Kidney capillary endothelial cell (primary cell): Measurements from ENCODE around the gene KLK1.

Experiments
- DNase-seq: peaks from one replicate; pipeline ENCODE4 v3.0.0-alpha.2; 2018; ENCODE audit warnings: low spot score

Gene KLK1

DNA sequence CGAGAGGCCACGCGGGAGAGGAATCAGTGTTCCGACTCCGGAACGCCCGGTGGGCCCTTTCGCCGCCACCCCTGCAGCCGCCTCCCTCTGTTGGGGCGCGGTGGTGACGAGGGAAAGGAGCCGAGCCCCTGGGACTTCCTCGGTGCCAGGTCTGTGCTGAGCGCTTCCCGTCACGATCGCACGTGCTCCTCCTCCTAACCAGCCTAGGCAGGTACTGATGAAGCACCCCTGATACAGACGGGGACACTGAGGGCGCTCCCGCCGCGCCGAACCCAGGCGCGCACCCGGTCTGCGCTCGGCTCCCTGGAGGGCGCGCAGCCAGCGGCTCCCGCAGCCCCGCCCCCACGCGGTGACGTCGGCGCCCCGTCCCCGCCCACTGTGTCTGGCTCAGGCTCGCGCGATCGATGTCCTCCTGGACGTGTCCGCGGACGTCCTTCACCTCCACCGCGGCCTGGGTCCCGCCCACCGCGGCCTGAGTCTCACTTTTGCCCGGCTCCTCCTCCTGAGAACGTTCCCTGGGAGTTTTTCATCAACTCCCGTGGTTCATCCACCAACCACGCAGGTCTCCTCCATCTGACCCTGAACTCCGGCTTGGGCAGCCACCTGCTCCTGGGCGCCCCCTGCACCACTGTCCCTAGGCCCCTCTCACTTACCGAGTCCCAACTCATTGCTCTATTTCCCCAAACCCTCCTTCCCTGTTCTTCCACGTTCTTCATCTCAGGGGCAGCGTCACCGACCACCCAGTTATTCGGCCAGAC lies 12.4 kb upstream of the KLK1 start:
- DNase-seq = peak; percentile 30

DNA sequence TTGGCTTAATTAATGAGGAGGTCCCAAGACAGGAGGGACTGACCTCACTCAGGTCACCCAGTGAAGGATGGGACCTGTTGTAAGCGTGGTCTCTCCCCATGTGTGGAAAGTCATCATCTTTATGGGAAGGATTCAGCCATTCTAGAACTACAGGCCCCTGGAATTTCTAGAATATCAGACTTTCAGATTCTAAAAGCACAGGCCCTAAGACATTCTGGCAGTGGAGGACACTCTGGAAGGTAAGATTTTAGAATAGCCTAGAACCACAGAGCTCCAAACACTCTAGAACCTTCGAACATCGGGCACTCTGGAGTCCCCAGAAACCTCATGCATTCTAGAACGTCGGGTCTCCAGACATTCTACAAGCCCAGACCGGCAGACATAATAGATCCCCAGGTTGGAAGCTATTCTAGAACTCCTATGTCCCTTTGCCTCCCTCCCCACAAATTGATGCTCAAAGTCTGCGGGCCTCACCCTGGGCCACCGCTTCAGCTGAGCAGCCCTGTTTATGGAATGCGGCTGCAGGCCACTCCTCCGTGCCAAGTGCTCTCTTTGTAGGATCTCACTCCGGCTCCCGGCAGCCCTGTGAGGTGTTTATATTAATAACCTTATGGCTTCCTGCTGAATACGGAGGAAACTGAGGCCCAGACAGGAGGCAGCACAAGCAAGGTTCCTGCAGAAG lies 11.7 kb upstream of the KLK1 start:
- DNase-seq = no peak

DNA sequence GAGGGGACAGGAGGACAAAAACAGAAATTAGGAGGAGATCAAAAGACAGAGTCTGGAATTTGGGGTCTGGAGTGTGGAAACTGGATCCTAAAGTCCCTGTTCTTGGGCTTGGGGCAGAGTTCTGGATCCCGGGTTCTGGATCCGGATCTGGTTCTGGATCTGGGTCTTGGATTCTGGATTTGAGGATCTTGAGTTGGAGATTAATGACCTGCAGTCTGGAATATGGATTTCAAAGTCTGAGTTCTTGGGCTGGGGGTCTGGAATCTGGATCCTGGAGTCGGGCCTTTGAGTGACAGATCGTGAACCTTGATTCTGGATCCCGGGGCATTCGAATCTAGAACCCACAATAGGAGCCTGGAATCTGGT lies 10.2 kb upstream of the KLK1 start:
- DNase-seq = no peak

DNA sequence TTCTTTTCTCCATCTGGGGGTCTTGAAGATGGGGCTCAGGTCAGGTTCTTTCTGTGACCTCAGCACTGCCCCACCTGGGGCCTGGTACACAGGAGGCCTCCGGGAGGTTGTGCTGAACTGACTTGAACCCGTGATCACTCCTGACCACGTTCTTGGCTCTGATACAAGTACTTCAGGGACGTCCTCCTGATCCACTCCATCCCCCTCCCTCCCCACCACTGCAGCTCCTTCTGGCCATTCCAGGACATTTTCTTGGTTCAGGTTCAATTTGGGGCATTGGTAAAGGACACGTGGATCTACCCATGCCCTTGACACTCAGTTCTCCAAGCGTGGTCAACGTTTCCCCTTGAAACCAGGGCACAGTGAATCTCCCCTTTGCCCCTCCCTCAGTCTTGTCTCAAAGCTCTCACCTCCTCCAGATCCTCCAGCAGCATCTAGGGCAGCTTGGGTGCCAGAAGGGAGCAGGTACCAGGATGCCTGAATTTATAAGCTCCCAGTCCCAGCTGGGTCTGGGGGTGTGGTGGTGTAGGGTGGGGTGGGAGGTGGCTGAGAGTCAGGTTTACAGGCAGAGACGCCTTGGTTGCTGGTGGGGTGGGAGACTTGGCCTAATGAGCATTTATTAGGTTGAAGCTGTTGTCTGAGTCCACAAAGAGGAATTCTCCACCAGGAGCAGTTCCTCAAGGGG lies 9.7 kb upstream of the KLK1 start, which contains the start of gene KLK15:
Gene KLK15, minus strand, starts transcription at position 458 of the 685 bp plus-strand sequence. CDS start 2,082 bp downstream, outside the sequence.
- no peak for DNase-seq

DNA sequence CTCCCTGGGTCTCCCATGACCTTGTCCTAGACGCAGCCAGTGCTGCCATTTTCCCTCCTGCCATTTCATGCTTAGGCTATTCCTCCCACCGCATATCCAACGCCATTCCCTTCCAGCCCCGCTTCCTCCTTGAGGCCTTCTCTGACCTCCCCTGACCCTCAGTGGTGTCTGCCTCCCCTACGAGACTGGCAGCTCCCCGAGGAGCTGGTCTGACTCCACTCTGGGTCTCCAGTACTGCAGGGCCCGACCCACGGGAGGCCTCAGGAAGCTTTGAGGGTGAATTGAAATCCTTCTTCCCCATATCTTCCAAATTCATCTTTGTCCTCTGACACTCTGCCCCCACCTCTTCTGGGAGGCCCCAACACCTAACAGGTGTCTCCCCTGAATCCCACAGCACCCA lies 9.1 kb upstream of the KLK1 start:
- no peak for DNase-seq

DNA sequence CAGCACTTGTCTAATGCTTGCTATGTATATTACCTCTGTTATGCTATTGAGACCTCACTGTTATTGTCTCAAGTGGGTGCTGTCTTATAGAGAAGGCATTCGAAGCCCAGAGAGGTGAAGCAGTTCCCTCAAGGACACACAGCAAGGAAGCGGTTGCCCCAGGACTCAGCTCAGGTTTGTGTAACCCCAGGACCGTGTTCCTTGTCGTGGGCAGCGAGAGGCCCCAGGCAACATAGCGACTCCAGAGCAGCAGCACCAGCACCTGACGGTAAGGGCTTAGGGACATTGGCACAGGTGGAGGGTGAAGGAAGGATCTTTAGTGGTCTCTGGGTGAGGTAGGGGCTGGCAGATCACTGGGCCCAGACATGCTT lies 7.4 kb upstream of the KLK1 start:
- no peak for DNase-seq

DNA sequence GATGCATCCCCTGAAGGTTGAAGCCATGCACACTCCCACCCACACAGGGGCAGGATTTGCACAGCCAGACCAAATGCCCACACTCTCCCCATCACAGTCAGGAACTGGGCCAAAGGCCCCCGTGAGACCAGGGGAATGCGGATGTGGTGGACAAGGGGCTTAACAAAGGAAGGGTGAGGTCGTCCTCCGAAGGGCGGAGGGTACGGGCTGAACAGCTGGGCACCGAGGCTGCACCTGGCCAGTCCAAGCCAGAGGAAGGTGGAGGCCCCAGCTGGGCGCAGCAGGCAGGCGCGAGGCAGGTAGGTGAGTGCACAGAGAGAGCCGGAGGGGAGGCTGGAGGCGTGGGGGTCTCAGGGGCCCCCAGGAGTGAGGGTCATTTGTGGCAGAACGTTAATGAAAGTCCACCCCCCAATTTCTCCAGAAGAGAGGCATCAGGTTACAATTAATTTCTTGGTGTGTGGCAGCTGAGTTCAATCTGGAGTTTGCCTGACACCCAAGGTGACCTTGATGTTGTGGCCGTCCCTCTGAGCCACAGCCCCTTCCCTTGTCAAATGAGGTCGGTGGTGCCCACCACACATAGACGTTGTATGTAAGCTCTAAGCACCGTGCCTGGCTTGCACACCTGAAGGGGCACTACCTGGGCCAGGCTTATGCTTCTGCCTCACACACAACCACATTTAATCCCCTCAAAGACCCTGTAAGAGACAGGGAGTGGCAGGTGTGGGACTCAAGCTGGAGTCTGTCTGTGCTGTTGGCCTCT lies 6.9 kb upstream of the KLK1 start:
- no peak for DNase-seq

DNA sequence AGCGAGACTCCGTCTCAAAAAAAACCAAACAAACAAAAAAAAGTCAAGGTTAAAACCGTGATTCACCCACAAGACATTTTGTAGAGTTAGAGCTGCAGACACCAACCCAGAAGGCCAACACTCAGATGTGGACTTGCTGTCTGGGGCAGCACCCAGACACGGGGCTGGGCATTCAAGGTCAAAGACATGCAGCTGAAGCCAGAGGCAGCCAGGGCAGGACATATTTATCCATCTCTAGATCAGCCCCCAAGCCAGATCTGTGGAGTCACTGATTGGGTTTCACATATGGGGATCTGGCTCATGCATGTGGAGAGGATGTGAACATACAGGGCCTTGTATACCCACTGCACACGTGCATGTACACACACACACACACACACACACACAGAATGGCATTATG lies 6.2 kb upstream of the KLK1 start:
- DNase-seq = no peak

DNA sequence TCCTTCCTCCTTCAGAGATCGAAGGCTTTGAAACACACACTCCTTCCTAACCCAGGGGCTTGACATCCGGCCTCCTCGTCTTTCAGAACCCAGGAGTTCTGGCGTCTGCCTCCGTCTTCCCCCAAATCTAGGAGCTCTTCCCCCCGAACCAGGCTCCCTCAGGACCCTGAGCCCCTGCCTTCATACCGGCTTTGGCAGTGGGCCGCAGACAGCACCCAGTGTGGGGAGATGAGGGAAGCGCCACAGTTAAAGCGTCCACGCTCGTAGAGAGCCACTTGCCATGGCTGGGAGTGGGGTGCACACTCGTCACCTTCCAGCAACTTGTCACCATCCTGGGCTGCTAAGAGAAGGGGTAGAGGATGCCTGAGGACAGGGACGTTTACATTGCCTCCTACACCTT lies 3.9 kb upstream of the KLK1 start:
- DNase-seq = no peak

DNA sequence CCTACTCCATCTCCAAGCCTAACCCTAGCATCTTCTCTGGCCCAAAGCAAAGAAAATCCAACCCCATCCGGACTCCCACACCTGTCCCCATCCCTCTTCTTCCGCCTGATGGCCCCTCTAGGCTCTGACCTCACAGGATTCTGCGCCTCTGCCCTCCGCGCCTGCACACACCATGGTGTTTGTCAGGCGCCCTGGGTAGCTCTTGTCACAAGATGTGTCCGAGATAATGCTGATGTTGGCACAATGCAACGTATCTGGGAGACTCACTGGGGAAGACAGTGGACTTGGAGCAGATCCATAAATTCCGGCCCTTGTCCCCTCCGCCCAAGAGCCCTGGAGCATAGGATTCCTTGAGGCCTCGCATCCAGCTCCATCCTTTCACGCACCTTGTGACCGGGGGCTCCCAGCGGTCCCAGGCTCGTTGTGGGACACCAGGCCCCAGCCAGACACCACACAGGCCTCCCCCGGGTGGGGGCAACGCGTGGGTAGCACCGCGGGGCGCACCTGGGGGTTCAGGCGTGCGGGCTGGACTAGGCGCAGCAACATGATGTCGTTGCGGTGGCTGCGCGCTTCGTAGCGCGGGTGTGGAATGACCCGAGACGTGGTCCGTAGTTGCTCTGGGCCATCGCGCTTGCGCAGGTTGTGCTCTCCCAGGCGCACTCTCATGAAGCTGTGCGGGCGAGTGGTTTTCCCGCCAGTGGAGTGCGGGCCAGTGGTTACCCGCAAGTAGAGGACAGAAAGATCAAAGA lies 3.1 kb upstream of the KLK1 start:
- no peak for DNase-seq

DNA sequence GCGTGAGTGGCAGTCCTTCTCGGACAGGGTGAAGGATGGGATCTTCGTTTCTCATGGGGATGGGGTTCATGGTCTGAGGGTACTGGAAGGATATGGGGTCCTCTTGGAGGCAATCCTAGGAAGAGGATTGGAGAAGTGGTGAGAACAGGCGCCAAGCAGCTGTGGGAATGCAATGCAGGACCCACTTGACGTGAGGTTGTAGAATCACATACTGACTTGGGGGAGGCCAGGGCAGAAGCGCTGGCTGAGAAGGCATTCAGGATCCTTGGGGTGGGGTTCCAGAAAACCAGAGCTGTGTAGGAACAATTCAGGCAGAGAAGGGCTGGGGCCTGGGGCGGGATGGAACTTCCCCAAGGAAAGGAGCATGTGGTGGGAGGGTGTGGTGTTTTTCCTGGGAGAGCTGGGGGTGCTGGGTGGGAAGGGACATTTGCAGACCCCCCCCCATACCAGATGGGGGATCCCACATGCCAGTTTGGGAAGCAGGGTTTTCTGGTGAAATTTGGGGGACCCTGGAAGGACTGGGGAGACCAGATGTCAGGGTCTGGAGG lies 852 bp downstream of the KLK1 start:
- DNase-seq = no peak

DNA sequence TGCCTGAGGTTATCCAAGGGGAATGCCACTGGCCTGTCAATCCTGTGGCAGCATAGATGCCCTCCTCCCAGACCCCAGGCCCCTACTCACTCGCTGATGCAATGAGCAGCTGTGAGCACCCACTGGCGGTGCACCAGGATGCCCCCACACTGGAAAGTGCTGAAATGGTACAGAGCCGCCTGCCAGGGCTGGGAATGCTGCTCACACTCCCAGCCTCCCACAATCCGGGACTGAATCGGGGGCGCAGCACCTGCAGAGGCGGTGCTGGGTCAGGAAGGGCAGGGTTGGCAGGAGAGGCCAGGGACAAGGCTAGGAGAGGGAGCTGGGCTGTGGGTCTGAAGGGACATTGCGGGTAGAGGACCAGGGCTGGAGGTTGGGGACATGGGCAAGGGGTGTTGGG lies 2.0 kb downstream of the KLK1 start:
- DNase-seq = no peak

DNA sequence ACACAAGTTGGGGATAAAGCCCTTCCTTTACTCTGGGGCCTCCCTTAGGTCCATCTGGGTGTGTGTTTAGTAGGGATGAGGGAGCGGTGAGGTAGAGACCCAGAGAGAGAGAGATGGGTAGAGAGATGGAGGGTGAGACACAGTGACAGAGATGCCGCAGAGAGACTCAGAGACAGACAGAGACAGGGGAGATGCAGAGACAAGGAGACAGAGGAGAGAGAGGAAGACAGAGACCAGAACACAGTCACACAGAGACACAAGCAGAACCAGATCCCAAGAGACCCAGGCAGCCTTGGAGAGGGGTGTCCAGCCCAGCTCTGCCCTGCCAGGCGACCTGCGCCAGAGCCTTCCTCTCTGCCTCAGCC lies 2.4 kb downstream of the KLK1 start:
- DNase-seq = no peak

DNA sequence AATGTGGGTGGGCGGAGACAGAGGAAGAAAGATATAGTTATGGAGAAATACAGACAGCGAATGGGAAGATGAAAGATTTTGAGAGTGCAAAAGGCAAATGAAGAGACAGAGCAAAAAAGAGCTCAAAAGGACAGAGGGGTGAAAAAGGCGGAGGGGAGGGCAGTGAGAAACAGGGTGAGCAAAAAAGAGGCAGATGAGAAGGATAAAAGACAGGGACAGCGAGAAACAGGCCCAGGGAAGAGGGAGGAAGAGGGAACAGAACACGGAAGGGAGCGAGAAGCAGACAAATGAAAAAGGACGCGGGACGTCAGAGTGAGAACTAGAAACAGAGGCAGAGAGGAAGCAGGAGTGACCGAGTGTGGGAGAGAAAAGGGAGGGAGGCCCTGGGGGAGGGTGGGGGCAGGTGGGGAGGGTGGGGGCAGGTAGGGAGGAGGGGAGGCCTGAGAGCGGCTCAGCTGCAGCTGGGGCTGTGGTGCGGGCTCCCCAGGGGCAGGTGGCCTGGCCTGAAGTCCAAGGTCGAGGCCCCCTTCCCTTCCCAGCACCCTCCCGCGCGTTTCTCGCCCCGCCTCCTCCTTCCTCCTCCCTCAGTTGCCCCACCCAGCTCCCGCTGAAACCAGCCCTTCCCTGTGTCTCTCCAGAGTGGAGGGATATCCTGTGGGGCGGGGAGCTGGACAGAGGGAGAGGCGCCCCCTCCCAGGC lies 2.9 kb downstream of the KLK1 start:
- no peak for DNase-seq

DNA sequence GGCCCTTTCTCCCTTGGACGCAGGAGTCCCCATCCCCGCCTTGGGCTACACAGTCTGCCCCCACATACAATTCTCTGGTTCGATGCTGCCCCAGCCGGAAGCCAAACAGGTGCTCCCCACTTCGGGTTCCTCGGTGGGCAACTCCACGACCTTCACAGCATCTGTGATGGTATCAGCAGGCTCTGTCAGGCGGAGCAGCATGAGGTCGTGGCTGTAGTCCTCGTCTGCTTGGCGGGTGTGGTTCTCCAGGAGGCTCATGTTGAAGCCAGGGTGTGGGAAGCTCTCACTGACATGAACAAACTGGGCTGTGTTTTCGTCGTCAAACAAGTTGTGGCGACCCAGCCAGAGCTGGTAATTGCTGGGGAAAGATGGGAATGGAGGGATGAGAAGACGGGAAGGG lies 3.5 kb downstream of the KLK1 start:
- no peak for DNase-seq

DNA sequence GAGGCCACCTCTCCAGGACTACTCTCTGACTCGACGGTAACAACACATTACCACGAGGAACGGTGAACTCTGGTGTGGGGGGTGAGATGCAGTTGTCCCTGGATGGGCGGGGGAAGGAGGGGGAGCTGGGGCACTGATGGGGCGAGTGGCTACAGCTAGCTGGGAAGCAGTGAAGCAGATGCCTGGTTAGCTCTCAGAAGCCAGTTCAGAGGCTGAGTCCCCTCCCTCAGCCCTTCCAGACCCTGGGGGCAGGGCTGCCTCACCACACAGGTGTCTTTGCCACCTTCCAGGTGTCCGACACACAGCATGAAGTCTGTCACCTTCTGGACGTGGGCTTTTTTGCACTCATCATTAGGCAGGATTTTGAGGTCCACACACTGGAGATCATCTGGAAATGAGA lies 4.0 kb downstream of the KLK1 start:
- DNase-seq = no peak

DNA sequence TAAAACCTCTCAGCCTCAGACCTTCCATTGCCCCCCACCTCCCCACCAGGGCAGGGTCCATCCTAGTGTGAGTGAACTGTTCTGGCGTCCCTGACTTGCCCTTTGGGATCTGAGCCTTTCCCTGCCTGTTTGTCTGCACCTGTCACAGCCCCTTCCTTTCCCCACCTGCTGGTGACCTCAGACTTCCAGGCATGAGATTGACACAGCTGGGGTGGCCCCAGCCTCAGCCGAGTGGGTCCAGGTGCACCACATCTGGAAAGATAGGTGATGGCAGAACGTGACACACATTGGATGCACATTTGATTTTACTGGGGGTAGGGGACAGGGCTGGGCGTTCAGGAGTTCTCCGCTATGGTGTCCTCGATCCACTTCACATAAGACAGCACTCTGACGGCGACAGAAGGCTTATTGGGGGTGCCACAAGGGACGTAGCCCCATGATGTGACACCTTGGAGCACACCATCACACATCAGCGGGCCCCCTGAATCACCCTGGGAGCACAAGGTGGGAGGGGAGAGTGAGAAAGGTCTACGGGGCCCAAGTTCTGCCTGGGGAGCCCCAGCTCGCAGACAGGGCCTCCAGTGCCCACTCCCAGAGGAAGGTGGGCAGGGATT lies 4.6 kb downstream of the KLK1 start:
- no peak for DNase-seq

DNA sequence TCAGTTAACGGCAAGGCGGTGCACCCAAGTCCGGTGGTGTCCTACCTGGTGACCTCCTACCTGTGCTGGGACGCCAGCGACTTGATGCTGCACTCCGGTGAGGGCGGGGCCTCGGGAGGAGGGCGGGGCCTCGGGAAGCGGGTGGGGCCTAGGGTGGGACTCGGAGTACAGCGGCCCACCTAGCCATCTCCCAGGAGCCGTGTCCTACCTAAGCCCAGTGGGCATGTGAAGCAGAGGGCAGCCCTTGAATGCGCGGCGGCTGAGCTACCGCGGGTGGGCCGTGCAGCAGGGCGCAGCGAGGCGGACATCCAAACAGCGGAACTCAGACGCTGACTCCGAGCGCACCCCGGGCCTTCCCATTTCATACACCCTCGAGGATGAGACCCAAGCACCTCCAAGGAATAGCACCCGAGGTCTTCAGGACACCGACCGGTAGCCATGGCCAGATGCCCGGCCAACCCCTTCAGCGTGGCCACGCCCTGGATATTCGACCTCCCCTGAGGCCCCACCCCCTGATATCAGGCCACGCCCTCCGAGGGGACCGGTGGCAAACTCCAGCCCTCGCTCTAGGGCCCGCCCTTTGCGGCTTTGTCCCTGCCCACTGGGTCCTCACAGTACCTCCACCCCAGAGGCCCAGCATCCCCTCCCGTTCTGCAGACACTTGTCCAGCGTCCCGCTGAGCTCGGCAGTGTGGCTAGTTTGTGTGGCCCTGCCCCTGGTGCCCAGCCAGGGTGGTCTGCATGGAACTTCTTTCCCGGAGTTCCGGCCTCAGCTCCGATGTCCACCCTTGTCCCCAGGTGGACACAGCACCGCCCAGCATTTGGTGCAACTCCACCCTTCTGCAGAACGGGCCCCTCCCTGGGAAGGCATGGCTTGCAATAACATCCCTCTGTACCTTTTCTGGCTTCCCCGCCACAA lies 5.4 kb downstream of the KLK1 start:
- DNase-seq = no peak

DNA sequence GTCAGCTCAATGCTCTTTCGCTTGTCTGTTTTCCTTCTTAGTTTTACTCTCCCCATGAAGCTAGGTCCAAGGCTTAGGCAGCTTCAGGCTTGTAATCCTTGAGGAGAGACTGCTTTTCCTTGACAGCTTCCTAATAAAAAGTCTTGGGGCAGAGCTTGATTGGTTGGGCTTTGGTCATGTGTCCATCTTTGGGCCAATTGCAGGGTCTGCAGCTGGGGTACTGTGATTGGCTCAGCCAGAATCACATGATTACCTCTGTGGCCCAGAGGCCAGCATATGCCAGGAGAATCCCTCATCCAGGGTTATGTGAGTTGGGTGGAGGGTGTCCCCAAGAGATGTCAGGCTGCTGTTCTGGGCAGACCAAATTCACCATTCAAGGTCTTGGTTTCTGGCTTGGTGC lies 8.1 kb downstream of the KLK1 start:
- no peak for DNase-seq

DNA sequence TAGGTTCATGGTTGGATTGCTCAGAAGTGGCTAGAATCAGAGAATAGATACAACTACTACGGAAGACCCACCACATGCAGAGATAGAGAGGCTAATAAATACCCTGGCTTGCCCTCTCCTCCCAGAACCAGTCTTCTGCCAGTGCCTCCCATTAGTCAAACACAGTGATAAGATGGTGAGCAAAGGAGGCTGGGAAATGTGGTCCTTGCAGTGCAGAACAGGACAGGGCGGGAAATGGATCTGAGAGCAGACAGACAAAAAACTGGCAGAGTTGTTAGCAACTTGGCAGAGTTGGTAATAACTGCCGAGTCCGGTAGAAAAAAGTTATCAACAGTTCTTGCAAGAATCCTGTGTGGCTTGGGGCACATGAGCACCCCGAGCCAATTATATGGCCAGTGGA lies 8.7 kb downstream of the KLK1 start:
- no peak for DNase-seq
